IMR-90 (cell line): ENCODE results near the gene RPL26. TPM values are rescaled to one million over a fixed set of nuclear protein-coding genes. Genes with fewer than 3 reads are reported as not detected.

Experiments used
- microRNA-seq, 2 experiments: library from miRNA; stranded (forward) in 1 of 2; unstranded in 1 of 2; fragments of 10-50 nt in 1 of 2; fragments of <30 nt in 1 of 2; gene quantifications in 1 of 2; microRNA quantifications in 1 of 2; one replicate each; pipeline versions ENCODE3 to v1.1.0; 2013 to 2020; ENCODE audit not compliant: insufficient read depth in 1 of 2, insufficient read length in 1 of 2, unreplicated experiment in 1 of 2
- polyA plus RNA-seq, 3 experiments: library from polyadenylated mRNA; depleted of rRNA; stranded (reverse); fragments of >200 nt; gene quantifications; 2 replicates each; pipeline ENCODE4 v1.2.3, GENCODE V29; 2012; ENCODE audit warnings: low replicate concordance in 1 of 3
- small RNA-seq, 5 experiments: library from RNA; depleted of rRNA; stranded (forward); fragments of <200 nt; gene quantifications; one replicate each; pipeline ENCODE3, GENCODE V24; 2012
- total RNA-seq: library from RNA; depleted of rRNA; stranded (reverse); fragments of >200 nt; gene quantifications from 2 replicates; pipeline ENCODE4 v1.2.3, GENCODE V29; 2012; rRNA removed

RPL26 gene
- total and polyA plus RNA-seq, 2 of the 4 experiments (the other 2 are of a cell fraction) = 4,763 to 5,013 TPM

Small RNA genes lying within 50 kb of the gene (microRNA-seq; reads per million reads assigned to microRNA genes)
- not detected for gene RF00265 (ENCODE audit: insufficient read depth, insufficient read length)

Small RNA genes lying within 50 kb of the gene (small RNA-seq; reads per million reads assigned to genes)
- 0 to 0.15 (median 0) reads per million in 5 experiments for gene RF00265

Other genes with a start within 250 kb of the RPL26 start
- gene PER1, start 230.8 kb downstream of the RPL26 start, total RNA-seq = 1.7 and 3.4 TPM in 2 replicates
- 10.5 and 11.5 TPM in 2 replicates for gene PER1, start 230.8 kb downstream of the RPL26 start, polyA plus RNA-seq (2012; rRNA removed)
- gene VAMP2, start 220.2 kb downstream of the RPL26 start, total RNA-seq = 2.2 and 2.3 TPM in 2 replicates
- 27.3 and 33.3 TPM in 2 replicates for gene VAMP2, start 220.2 kb downstream of the RPL26 start, polyA plus RNA-seq (2012; rRNA removed)
- gene TMEM107, start 206.8 kb downstream of the RPL26 start, total RNA-seq = 14.3 and 60.3 TPM in 2 replicates
- 12.9 and 13.4 TPM in 2 replicates for gene TMEM107, start 206.8 kb downstream of the RPL26 start, polyA plus RNA-seq (2012; rRNA removed)
- gene BORCS6, start 193.0 kb downstream of the RPL26 start, total RNA-seq = 2.7 and 3.1 TPM in 2 replicates
- gene BORCS6, start 193.0 kb downstream of the RPL26 start, polyA plus RNA-seq (2012; rRNA removed) = 3.3 and 4.3 TPM in 2 replicates
- 38.9 and 45.9 TPM in 2 replicates for gene AURKB, start 172.6 kb downstream of the RPL26 start, total RNA-seq
- gene AURKB, start 172.6 kb downstream of the RPL26 start, polyA plus RNA-seq (2012; rRNA removed) = 55.0 and 62.0 TPM in 2 replicates
- gene CTC1, start 135.1 kb downstream of the RPL26 start, total RNA-seq = 1.1 and 1.8 TPM in 2 replicates
- 6.1 and 9.0 TPM in 2 replicates for gene CTC1, start 135.1 kb downstream of the RPL26 start, polyA plus RNA-seq (2012; rRNA removed)
- gene PFAS, start 133.9 kb downstream of the RPL26 start, total RNA-seq = 22.2 and 26.2 TPM in 2 replicates
- 20.5 and 20.7 TPM in 2 replicates for gene PFAS, start 133.9 kb downstream of the RPL26 start, polyA plus RNA-seq (2012; rRNA removed)
- 16.1 and 19.5 TPM in 2 replicates for gene RANGRF, start 94.5 kb downstream of the RPL26 start, total RNA-seq
- gene RANGRF, start 94.5 kb downstream of the RPL26 start, polyA plus RNA-seq (2012; rRNA removed) = 36.6 and 42.9 TPM in 2 replicates
- gene SLC25A35, start 87.8 kb downstream of the RPL26 start, total RNA-seq = 0.18 and 0.28 TPM in 2 replicates
- gene SLC25A35, start 87.8 kb downstream of the RPL26 start, polyA plus RNA-seq (2012; rRNA removed) = 2.0 and 3.1 TPM in 2 replicates
- not detected in 2 replicates for gene ARHGEF15, start 73.0 kb downstream of the RPL26 start, total RNA-seq
- not detected in 2 replicates for gene ARHGEF15, start 73.0 kb downstream of the RPL26 start, polyA plus RNA-seq (2012; rRNA removed)
- not detected in 2 replicates for gene ODF4, start 43.4 kb downstream of the RPL26 start, total RNA-seq
- gene ODF4, start 43.4 kb downstream of the RPL26 start, polyA plus RNA-seq (2012; rRNA removed) = not detected in 2 replicates
- gene RNF222, start 14.6 kb upstream of the RPL26 start, total RNA-seq = not detected in 2 replicates
- gene RNF222, start 14.6 kb upstream of the RPL26 start, polyA plus RNA-seq (2012; rRNA removed) = not detected in 2 replicates
- 28.9 and 40.3 TPM in 2 replicates for gene NDEL1, start 52.7 kb upstream of the RPL26 start, total RNA-seq
- gene NDEL1, start 52.7 kb upstream of the RPL26 start, polyA plus RNA-seq (2012; rRNA removed) = 95.6 and 97.7 TPM in 2 replicates
- gene MYH10, start 247.5 kb upstream of the RPL26 start, total RNA-seq = 95.2 and 102 TPM in 2 replicates
- 71.2 and 73.3 TPM in 2 replicates for gene MYH10, start 247.5 kb upstream of the RPL26 start, polyA plus RNA-seq (2012; rRNA removed)